ENCODE data around the gene PRIMA1.

PRIMA1 gene

DNA sequence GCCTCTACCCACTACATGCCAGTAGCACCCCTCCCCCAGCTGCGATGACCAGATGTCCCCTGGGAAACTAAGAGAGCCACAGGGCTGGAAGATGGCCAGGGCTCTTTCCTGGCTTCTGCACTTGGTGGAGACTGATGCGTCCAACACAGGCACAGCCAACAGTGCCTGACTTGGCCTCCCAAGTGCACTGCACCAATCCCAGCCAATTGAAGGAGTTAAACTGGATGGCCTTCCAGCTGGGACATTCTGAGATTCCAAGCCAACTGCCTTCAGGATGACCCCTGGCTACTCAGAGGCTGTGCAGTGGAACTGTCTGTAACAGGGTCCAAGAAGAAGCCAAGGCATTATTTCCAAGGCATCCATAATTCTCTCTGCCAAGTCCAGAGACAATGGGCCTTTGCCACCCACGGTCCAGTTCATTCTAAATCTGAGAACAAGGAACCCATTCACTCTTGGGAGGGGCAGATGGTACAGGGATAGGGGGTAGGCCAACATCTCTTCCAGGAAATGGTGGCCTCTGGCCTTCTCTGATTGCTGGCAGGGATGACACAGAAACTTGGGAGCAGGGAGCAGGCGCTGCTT is 35.2 kb downstream of the PRIMA1 start:
- no peak for DNase-seq

DNA sequence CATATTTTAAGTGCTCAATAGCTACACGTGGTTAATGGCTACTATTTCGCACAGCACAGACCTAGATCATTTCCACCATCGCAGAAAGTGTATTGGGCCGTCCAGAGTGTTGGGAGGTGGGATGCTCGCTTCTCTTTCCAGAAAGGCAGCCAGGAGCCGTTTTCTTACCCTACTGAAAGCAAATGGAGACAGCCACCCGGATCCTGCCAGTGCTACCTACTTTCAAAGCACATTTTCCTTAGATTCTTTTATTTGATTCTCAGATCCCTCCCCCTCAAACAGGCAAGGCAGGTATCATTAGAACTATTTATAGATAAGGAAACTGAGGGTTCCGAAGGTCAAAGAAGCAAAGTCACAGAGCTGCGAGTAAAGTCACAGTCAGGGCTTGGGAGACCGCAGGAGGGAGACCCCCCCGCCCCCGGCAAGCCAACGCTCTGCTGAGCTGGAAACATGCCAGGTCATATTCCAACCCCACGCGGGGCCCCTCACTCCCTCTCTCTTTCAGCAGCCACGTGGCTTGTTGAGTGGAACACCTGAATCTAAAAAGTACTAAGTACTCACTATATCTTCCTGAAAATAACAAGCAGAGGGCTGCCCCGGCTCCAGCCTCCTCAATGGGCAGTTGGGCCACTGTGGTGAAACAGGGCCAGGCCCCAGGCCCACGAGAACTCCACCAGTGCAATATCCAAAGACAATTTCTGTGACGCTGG is 36.2 kb downstream of the PRIMA1 start:
- no peak for DNase-seq

- no peak for DNase-seq
Observed at GRCh38 chr14:93749076-93749420, 39.2 kb downstream of the PRIMA1 start.

GRCh38 chr14:93748208-93749075 is 39.8 kb downstream of the PRIMA1 start:
- no peak for DNase-seq

DNA sequence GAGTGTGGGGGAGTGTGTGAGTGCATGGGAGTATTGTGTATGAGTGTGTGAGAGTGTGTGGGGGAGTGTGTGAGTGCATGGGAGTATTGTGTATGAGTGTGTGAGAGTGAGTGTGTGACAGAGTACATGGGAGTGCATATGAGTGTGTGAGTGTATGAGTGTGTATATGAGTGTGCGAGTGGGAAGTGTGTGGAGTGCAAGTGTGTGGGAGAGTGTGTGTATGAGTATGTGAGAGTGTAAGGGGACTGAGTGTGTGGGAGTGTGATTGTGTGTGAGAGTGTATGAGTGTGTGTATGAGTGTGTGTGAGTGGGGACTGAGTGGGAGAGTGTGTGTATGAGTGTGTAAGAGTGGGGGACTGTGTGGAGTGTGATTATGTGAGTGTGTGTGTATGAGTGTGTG is 40.7 kb downstream of the PRIMA1 start:
- no peak for DNase-seq

DNA sequence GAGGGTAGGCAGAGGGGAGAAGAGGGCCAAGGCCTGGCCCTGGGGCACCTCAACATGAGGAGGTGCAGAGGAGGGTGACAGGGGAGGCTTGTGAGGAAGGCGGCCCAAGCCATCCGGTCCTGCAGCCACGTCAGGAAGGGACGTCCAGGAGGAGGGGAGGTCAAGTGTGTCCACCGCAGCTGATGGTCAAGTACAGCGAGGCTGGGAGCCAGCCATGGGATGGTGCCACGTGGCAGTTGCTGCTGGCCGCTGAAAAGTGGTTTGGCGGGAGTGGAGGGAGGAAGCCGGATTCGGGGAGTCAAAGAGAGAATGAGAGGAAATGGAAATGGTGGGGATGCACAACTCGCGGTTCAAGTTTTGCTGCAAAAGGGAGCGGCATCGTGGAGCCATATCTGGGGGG is 41.2 kb downstream of the PRIMA1 start:
- no peak for DNase-seq

GRCh38 chr14:93745603-93746273 is 42.5 kb downstream of the PRIMA1 start:
- no peak for DNase-seq

GRCh38 chr14:93744876-93745275 is 43.4 kb downstream of the PRIMA1 start:
- no peak for DNase-seq

DNA sequence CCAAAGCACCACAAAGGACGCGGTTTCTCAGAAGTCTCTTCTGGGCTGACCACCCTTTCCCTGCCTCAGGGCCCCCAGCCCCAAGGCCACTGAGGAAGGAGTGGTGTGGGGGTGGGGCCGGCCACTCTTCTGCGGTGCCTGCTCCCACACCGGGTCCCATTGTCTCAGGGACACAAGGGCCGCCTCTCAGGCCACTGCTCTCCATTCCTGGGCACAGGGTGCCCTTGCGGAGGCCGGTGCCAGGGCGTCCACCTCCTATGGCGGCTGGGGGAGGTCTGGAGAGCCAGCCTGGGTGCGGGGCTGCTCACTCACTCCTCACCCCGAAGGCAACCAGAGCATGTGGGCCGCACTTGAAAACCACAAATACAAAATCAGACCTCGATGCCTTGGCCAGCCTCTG is 44.1 kb downstream of the PRIMA1 start:
- DNase-seq, result no peak

- no peak for DNase-seq
Observed at GRCh38 chr14:93743270-93744060, 44.8 kb downstream of the PRIMA1 start.

- no peak for DNase-seq
Observed at GRCh38 chr14:93742761-93743160, 45.5 kb downstream of the PRIMA1 start.

- no peak for DNase-seq
Observed at GRCh38 chr14:93741556-93742230, 46.6 kb downstream of the PRIMA1 start.

GRCh38 chr14:93737634-93738033 is 50.7 kb downstream of the PRIMA1 start:
- no peak for DNase-seq

- peak in 1 of 2 experiments; percentile 12 for DNase-seq
Observed at GRCh38 chr14:93736378-93737014, 51.8 kb downstream of the PRIMA1 start.

- DNase-seq, result no peak
Observed at GRCh38 chr14:93735206-93735605, 53.1 kb downstream of the PRIMA1 start.

DNA sequence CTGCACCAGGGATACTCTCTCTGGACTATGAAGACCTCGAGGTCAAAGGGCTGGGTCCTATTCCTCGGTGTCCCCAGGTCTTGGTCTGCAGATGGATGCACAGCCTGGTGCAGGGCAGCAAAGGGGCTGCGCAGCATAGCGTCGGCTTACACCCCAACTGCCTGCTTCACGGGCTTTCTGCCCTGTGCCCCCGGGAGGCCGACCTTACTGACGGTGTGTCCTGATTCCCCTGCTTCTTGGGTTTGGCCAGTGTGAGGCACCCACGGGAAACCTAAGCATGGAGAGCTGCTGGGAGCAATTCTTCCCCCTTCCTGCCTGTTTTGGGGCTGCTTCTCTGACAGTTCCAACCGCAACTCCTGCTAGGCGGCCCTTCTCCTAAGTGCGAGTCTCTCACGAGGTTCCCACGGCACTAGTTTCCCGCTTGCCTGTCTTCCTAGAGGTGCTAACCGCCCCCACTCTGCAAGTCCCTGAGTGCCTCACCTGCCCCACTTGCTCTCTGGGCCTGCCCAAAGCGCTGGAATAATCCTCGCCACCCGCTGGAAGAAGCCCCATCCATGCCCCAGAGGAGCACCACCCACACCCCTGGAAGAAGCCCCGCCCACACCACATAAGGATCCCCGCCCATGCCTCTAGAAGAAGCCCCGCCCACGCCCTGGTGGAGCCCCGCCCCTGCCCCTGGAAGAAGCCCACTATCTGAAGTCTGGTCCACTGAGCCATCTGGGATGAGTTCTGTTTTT is 54.0 kb downstream of the PRIMA1 start:
- DNase-seq, result no peak

DNA sequence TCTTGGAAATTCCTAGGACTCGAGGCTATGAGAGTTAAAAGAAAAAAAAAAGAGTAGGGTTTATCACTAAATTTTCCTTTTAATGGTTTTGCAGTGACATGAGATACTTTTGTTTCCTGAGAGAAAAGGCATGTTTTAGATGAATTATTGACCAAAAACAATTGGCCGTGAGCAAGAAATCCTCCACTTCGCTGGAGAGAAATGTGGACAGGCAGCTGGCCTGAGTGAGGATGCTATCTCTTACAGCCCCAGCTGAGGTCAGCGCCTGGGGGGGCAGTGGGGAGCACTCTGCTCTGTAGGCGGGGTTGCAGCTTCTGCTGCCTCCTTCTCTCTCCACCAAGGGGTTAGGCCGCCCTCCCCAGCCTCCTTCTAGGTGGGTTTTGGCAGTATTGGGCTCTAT is 54.7 kb downstream of the PRIMA1 start:
- DNase-seq, result no peak

DNA sequence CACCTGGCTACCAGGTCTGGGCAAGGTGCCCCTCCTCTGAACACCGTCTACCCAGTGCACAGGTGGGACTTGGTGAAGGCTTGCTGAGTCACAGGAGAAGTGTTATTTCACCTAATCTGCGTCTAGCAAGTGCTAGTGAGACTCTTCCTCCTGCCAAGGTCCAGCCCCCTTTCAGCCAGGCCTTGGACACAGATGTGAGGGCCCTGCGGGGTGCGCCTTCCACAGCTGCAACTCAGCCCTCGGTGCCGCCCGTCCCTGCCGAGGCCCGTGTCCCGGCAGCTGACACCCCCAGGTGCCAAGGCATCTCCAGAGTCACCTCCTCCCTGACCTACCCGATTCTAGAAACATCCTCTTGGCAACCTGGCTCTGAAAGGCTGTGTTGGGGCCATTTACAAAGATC is 55.1 kb downstream of the PRIMA1 start:
- no peak for DNase-seq

DNA sequence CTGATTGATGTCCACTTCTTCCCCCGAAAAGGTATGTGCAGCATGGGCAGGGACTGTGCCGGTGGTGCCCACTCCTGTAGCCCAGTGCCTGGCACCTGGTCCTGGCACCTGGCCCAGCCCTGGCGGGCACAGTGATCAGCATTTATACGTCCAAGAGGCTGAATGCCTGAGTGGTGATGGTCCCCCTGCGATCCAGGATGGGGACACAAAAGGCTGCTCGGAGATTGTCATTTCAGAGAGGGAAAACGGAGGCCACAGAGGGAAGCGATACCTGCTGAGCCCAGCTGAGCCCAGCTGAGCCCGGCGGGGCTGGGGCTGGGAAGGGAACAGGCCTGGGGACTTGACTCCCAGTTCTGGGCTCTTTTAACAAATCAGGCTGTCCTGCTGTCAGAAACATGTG is 55.8 kb downstream of the PRIMA1 start:
- DNase-seq, result no peak

DNA sequence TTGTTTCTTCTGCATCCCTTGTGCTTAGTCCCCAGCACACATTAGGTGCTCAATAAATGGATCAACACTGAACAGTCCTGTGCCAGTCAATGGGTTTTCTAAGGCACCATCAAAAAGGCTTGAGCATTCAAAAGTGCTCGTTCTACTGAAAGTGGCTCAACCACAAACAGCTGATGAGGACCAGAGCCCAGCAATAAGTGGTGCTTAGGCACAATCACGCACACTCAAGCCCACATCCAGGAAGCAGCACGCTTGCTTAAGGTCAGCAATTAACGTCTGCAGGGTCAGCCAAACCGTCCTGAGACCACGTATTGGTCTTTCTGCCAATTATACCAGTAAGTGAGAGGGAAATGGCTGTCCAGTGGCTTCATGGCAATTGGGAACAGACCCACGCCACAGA is 56.5 kb downstream of the PRIMA1 start:
- no peak for DNase-seq

- DNase-seq, result no peak
Observed at GRCh38 chr14:93729993-93730392, 58.3 kb downstream of the PRIMA1 start.
